T-helper 1 cell treated with Interleukin-12 subunit alpha and Interleukin-12 subunit beta and Interleukin-4 antibody, amounts not matched to agents 30 μg/mL and 1 μg/mL, for 36 hours (primary cell): ENCODE measurements around the gene PHRF1.

Experiments
- H3K27ac Mint-ChIP-seq: one replicate; pipeline ENCODE4 v1.8.0; 2021; ENCODE audit warnings: mild to moderate bottlenecking, mixed read lengths
- H3K27me3 Mint-ChIP-seq: one replicate; pipeline ENCODE4 v1.8.0; 2021; ENCODE audit warnings: low read depth, mixed read lengths
- H3K36me3 Mint-ChIP-seq: one replicate; pipeline ENCODE4 v1.8.0; 2021; ENCODE audit warnings: low read depth, mixed read lengths
- H3K4me1 Mint-ChIP-seq: one replicate; pipeline ENCODE4 v1.8.0; 2021; ENCODE audit warnings: low read depth, mixed read lengths
- H3K4me3 Mint-ChIP-seq: one replicate; pipeline ENCODE4 v1.8.0; 2021; ENCODE audit warnings: mild to moderate bottlenecking, moderate library complexity, mixed read lengths
- H3K9me3 Mint-ChIP-seq: one replicate; pipeline ENCODE4 v1.8.0; 2021; ENCODE audit warnings: mixed read lengths

PHRF1 gene

DNA sequence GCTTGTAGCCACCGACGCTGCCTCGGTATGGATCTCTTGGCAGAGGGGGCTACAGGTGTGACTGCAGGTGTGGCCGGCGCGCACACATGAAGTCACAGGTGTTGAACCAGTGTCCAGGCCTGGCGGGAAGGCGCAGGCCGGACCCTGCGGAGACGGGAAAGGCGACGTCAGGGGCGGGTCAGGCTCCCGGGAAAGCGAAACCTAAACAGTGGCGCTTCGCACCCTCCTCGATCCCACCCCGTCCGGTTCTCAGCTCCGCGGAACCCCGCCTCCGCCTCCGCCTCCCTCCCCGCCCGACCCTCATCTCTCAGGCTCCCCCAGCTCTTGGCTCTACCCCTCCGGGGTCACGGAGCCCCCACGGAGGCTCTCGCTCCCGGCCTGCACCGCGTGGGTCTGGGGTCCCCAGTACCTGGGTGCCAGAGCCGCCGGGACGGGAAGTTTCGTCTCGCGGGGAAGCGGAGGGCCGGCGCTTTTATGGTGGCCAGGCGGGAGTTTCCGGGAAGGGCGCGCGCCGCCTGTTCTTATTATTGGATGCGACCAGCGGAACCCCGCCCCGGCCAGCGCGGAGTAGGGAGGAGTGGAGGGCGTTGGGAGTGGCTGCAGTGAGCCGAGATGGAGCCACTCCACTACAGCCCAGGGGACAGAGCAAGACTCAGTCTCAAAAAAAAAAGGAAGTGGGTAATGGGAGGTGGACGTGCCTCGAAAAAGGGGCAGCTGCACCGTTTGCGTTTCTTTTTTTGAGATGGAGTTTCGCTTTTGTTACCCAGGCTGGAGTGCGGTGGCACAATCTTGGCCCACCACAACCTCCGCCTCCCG, 39.4 kb downstream of the PHRF1 start, which contains the start of gene IRF7:
TSS of gene IRF7 (minus strand) at position 447 of the 816 bp plus-strand sequence. CDS start 586 bp downstream, outside the sequence.
- H3K27ac Mint-ChIP-seq = peak within 1 kb of the TSS; percentile 96
- peaks cover 12% of the 10 kb centered on the region for H3K4me1 Mint-ChIP-seq
- H3K9me3 Mint-ChIP-seq = no peaks in the 10 kb centered on the region
- peaks cover 21% of the 10 kb centered on the region for H3K36me3 Mint-ChIP-seq
- H3K4me3 Mint-ChIP-seq = peak within 1 kb of the TSS; percentile 89
- H3K27me3 Mint-ChIP-seq = no peaks in the 10 kb centered on the region

DNA sequence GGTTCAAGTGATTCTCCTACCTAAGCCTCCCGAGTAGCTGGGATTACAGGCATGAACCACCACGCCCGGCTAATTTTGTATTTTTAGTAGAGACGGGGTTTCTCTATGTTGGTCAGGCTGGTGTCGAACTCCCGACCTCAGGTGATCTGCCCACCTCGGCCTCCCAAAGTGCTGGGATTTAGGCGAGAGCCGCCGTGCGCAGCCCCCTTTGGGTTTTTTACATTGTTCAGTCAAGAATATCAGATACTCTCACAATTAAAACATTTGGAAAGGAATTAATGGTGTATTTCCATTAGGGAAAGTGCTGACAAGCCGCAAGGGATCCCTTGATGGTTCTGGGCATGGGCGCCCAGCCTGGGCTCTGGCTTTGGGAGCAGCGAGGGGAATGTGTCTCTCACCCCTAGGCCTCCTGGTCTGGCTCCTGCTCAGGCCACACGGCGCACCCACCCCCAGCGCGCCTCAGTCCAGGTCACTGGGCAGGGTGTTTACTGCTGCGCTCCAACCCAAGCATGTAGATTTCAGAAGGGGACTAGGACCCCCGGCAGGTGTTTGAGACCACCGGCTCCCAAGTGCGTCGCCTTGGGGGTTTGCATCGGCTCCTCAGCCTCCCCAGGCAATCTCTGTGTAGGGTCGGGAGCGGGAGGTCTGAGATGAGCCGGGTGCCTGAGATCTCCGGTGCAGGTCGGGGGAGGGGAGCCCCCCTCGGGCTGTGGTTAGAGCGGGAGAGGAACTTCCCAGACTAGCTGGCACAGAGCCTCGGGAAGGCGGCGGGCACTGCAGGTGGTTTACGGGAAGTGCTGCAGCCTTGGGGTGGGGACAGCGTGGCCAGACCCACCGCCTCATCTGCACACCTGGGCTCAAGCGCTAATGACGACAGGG, 40.3 kb downstream of the PHRF1 start:
- Mint-ChIP-seq H3K36me3 (peaks cover 18% of the 10 kb centered on the region), H3K4me1 (peaks cover 11% of the 10 kb centered on the region), H3K4me3 (peak overlapping the region; percentile 89), H3K9me3 (no peaks in the 10 kb centered on the region), H3K27ac (peak overlapping the region; percentile 96), H3K27me3 (no peaks in the 10 kb centered on the region)

DNA sequence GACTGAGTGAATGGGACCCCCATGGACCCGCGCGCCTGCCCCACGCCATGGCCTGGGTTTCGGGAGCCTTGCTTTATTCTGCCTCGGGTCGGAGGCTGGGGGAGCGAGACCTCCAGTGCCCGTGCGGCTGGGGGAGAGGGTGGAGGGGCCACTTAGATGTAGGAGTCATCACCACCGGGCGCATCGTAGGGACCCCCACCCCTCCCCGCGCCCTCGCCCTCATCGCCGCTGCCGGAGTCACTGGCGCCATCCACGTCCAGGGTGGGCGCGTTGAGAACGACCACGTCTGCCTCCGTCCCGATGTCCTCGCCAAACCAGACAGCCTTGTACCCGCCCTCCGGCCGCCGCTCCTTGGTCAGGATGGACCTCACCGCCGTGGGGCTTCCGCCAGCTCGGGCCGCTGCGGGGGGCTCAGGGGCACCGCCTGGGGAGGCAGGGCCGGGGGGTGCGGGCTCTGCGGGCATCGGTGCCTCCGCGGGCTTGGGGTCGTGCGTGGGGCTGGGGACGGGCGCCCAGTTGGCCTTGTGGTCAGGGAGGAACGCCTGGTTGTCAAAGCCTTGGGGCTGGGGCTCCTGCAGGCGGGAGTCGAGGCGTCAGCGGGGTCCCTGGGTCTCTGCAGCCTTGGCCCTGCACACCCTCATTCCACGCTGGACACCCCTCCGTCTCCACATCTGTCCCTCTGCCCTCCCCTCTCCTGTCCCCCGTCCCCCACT, 41.1 kb downstream of the PHRF1 start:
- no peaks in the 10 kb centered on the region for H3K27me3 Mint-ChIP-seq

DNA sequence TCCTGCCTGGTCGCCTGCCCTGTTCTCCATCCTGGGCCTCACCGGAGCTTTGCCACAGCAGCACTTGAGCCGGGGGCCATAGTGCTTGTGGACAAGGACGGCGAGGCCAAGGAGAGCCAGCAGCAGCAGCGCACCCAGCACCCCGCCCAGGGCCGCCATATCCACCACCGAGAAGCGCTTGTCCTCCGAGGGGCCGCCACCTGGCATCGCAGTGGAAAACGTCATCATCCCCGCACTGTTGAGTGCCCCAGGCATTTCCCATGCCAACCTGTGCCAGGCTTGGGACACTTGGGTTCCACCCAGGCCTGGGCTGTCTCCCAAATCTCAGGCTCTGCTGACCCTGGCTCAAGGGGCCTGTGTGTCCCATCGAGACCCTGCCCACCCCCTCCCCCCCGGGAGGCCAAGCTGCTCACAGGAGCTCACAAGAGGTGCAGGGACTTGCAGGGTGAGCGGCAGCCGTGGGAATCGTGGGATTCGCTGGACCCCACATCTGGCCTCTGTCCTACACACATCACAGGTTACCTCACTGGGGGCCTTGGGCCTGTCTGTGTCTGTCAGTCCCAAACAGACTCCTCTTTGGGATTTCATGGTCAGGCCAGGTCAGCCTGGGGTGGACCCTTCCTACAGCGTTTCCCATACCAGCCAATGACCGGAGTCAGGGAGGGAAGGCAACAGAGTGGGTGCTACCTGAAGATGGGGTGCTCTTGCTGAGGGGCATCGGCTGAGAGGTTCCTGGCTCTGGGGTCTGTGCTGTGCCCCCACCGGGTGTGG, 41.8 kb downstream of the PHRF1 start:
- Mint-ChIP-seq H3K27me3 (no peaks in the 10 kb centered on the region), H3K4me1 (peaks cover 9% of the 10 kb centered on the region), H3K27ac (no peak overlapping the region), H3K9me3 (no peaks in the 10 kb centered on the region), H3K4me3 (no peak overlapping the region), H3K36me3 (peaks cover 10% of the 10 kb centered on the region)

More for the DNA sequence above, 41.1 kb downstream of the PHRF1 start:
- H3K9me3 Mint-ChIP-seq = no peaks in the 10 kb centered on the region
- H3K4me3 Mint-ChIP-seq = no peak overlapping the region
- H3K4me1 Mint-ChIP-seq = peaks cover 9% of the 10 kb centered on the region
- peaks cover 12% of the 10 kb centered on the region for H3K36me3 Mint-ChIP-seq
- H3K27ac Mint-ChIP-seq = no peak overlapping the region

DNA sequence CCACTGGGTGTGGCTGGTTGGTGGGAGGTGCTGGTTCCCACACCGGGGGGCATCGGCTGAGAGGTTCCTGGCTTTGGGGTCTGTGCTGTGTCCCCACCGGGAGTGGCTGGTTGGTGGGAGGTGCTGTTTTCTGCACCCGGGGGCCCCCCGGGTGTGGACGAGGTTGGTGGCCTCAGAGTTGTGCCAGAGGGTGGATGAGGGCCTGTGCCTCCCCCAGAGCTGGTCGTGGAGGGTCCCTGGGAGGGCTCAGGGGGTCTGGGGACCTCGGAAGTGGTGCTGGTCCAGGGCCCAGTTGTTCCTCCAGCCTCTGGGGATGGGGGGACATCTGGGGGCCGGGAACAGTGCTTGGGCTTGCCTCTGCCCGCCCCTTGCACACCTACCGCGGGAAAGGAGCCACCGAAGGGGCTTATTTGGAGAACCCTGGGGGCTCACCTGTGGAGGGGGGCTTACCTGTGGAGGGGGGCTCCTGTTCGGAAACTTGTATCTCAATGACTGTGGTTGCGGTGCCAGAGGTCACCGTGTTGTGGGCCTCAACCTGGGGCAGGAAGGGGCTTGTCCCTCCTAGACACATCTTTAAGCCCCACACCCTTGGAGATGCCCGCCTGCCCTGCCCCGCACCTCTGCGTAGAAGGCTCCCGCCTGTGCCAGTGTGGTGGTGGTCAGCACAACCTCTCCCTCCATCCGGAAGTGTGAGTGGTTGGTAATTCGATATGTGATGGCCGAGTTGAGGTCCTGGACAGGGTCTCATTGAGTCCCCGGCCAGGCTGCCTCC, 42.8 kb downstream of the PHRF1 start:
- Mint-ChIP-seq H3K4me3 (no peak overlapping the region), H3K36me3 (peaks cover 7% of the 10 kb centered on the region), H3K27ac (no peak overlapping the region), H3K27me3 (no peaks in the 10 kb centered on the region), H3K9me3 (no peaks in the 10 kb centered on the region), H3K4me1 (peaks cover 9% of the 10 kb centered on the region)

DNA sequence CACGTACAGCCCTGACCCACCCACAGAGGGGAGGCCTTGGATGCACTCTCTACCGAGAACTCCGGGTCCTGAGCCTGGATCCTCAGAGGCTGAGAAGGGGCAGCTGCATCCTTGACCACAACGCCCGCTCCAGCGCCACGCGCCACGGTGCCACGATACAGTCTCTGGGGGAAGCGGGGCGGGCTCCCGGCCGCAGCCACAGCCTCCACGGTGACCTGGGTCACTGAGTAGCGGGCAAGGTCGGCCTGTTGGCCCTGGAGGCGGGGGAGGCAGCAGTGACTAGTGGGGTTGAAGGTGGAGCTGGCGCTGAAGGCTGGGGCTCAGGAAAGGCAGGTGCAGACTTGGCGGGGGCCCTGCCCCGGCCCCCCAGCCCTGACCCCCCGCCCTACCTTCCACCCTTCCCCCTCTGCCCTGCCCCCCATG, 43.4 kb downstream of the PHRF1 start:
- Mint-ChIP-seq H3K27ac (no peak overlapping the region), H3K36me3 (peaks cover 1% of the 10 kb centered on the region), H3K4me1 (peaks cover 3% of the 10 kb centered on the region), H3K27me3 (no peaks in the 10 kb centered on the region), H3K9me3 (no peaks in the 10 kb centered on the region), H3K4me3 (no peak overlapping the region)

DNA sequence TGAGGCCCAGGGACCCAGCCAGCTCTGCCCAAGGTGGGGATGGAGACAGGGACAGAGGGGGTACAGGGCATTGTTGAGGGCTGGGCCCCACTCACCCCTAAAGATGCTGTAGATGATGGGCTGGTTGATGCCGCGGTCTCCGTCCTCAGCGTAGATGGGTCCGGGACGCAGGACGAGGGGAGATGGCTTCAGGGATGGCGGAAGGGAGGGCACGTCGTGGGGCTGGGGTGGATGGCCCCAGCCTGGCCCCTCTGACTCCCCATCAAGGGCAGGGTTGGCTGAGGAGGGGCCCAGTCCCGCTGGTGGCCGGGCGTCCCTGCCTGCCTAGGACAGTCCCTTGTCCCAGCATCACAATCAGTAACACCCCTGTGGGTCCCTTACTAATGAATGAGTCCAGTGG, 43.9 kb downstream of the PHRF1 start:
- no peaks in the 10 kb centered on the region for H3K27me3 Mint-ChIP-seq

DNA sequence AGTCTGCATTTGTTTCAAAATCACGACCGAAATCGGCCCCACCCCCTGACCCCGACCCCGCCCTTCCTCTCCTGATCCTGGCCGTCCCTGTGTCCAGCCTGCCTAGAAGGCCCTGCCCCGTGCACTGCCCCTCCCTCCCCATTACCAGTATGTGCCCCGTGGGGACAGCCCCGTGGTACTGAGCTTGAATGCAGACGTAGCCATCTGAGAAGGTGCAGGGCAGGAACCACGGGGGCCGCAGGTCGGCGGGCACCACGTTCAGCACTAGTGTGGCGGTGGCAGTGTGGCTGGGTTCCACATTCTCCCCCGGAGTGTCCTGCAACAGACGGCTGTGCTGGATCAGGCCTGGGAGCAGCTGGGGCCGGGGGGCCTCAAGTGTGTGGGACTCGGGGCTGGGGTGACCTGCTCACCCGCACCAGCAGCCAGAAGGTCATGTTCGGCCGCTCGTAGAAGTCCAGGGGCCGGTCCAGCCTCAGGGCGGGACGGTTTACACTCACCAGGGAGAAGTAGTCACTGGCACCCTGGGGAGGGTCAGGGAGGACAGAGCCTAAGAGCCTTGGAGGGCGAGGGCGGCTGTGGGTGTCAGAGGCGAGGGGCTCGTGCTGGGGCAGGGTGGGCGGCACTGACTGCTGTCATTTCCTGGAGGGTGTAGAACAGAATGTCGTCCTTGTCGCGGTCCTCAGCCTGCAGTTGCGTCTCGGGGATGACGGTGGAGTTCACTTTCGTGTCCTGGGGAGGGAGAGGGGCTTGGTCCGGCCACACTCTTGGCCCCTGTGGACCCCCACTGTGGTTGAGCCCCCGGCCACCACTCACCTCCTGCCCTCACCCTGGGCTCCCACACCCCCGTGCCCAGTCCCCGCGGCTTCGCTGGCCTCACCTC, 44.9 kb downstream of the PHRF1 start:
- Mint-ChIP-seq H3K4me1 (no peaks in the 10 kb centered on the region), H3K36me3 (no peaks in the 10 kb centered on the region), H3K9me3 (no peaks in the 10 kb centered on the region), H3K27ac (no peak overlapping the region), H3K4me3 (no peak overlapping the region), H3K27me3 (no peaks in the 10 kb centered on the region)

More for the DNA sequence above, 43.9 kb downstream of the PHRF1 start:
- peaks cover 1% of the 10 kb centered on the region for H3K36me3 Mint-ChIP-seq
- no peak overlapping the region for H3K4me3 Mint-ChIP-seq
- H3K27ac Mint-ChIP-seq = no peak overlapping the region
- no peaks in the 10 kb centered on the region for H3K9me3 Mint-ChIP-seq
- peaks cover 3% of the 10 kb centered on the region for H3K4me1 Mint-ChIP-seq

DNA sequence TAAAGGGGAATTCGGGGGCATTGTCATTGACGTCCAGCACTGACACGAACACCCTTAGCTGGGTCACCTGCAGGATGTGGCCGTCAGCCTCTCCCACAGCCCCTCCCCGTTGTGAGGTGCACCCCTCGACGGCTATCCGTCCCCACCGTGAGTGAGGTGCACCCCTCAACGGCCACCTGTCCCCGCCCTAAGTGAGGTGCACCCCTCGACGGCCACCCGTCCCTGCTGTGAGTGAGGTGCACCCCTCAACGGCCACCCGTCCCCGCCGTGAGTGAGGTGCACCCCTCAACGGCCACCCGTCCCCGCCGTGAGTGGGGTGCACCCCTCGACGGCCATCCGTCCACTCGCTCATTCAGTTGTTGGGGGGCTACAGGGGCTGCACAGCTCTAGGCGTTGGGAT, 45.6 kb downstream of the PHRF1 start:
- Mint-ChIP-seq H3K27ac (no peak overlapping the region), H3K4me1 (no peaks in the 10 kb centered on the region), H3K9me3 (no peaks in the 10 kb centered on the region), H3K36me3 (no peaks in the 10 kb centered on the region), H3K4me3 (no peak overlapping the region), H3K27me3 (no peaks in the 10 kb centered on the region)

DNA sequence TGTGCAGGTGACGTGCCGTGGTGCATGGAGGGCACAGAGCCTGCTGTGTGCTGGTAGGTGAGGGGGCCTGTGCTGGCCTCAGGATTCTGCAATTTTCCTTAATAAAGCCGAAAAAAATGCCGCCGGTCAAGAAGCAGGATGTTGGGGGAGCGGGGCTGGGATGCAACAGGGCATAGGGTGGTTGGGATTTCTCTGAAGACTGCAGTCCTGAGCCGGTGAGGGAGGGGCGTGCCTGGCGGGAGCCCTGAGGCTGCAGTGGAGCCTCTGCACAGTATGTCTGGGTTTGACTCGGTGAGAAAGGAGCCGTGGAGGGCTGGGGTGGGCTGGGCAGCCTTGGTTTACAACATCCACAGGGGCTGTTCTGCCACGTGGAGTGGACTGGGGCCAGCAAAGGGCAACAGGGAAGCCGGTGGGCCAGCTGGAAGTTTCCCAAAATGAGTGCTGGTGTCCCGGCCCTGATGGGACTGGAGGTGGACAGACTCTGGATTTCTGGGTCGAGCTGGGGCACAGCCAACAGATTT, 47.1 kb downstream of the PHRF1 start:
- Mint-ChIP-seq H3K4me3 (no peak overlapping the region), H3K4me1 (peaks cover 2% of the 10 kb centered on the region), H3K36me3 (peaks cover 1% of the 10 kb centered on the region), H3K27ac (no peak overlapping the region), H3K9me3 (no peaks in the 10 kb centered on the region), H3K27me3 (peaks cover 10% of the 10 kb centered on the region)

DNA sequence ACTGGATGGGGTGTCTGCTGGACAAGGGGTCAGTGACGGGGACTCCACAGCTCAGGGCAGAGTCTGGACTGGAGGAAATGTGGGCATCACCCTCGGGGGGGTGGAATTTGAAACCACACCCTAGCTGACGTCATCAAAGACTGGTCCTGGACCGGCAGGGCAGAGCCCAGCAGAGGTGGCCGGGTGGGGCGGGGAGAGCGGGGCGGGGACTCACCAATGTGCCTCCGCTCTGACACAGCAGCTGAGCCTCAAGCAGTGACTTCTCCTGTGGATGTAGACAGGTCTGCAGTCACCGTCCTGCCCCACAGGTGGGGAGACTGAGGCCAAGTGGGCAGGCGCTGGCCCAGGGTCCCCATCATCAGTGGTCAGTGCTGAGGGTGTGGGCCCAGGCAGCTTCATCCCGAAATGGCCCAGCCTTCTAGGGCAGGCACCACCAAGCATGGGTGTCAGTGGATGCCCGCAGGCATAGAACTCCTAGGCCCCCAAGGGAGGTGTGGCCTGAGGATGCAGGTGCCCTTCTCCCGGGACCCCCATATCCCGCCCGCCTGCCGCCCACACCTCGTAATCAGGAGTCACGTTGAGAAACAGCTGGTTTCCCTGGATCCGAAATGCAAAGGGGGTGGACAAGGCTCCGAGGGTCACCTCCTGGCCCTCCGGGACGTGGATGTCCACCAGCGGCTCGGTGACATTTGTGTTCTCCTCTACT, 47.9 kb downstream of the PHRF1 start:
- peaks cover 10% of the 10 kb centered on the region for H3K4me1 Mint-ChIP-seq
- H3K36me3 Mint-ChIP-seq = peaks cover 1% of the 10 kb centered on the region
- H3K27ac Mint-ChIP-seq = no peak overlapping the region
- no peak overlapping the region for H3K4me3 Mint-ChIP-seq
- H3K9me3 Mint-ChIP-seq = no peaks in the 10 kb centered on the region
- H3K27me3 Mint-ChIP-seq = peaks cover 17% of the 10 kb centered on the region
